ENCODE results near the gene DOCK2.

- no peak for TF ChIP-seq CTCF (conservative IDR thresholded peaks at IDR 0.05)
- TF ChIP-seq ZFX (IDR thresholded peaks at IDR 0.05), result no peak
These were observed 109.1 kb downstream of the DOCK2 start for GRCh38 chr5:169746147-169746694.
